ENCODE data around the gene MAPK8IP1. TPM values are rescaled to one million over a fixed set of nuclear protein-coding genes. Genes with fewer than 3 reads are reported as not detected.

Gene MAPK8IP1
- polyA plus RNA-seq, 1 donor from 2014 or later, result 58.8 TPM

- no peak overlapping the region for H3K4me3 ChIP-seq (ENCODE audit: low read length)
- no peaks in the 10 kb centered on the region for H3K9me3 ChIP-seq (ENCODE audit: low read length)
- H3K36me3 ChIP-seq (ENCODE audit: insufficient read depth, low read length), result no peaks in the 10 kb centered on the region
- no peaks in the 10 kb centered on the region for H3F3A ChIP-seq (ENCODE audit: insufficient read depth, low read length, poor library complexity, severe bottlenecking)
- H2AFZ ChIP-seq (ENCODE audit: low read depth, low read length), result no peak overlapping the region
- H3K4me2 ChIP-seq (ENCODE audit: low read length), result no peak overlapping the region
- H3K79me2 ChIP-seq (replicated peaks; ENCODE audit: insufficient read depth, low read length), result no peaks in the 10 kb centered on the region
- no peaks in the 10 kb centered on the region for H3K27me3 ChIP-seq (ENCODE audit: insufficient read depth, low read depth, low read length)
- no peak for TF ChIP-seq REST (IDR thresholded peaks at IDR 0.05; ENCODE audit: borderline replicate concordance)
- TF ChIP-seq SMC3 (conservative IDR thresholded peaks at IDR 0.05; ENCODE audit: poor library complexity), result no peak
- no peak for TF ChIP-seq EP300 (conservative IDR thresholded peaks at IDR 0.05; ENCODE audit: poor library complexity, severe bottlenecking)
- no peaks in the 10 kb centered on the region for H4K20me1 ChIP-seq (ENCODE audit: insufficient read depth)
- H3K9me2 ChIP-seq (ENCODE audit: insufficient read depth, low read length), result no peaks in the 10 kb centered on the region
- H3K9ac ChIP-seq (ENCODE audit: low read length), result no peak overlapping the region
- no peak overlapping the region for H3K27ac ChIP-seq (ENCODE audit: low read length)
These were observed 64.5 kb downstream of the MAPK8IP1 start for GRCh38 chr11:45949992-45950407.

Other genes with a start within 250 kb of the MAPK8IP1 start
- 16.2 and 22.8 TPM in 2 replicates for gene CHST1, start 220.0 kb upstream of the MAPK8IP1 start, polyA plus RNA-seq
- 2.3 and 3.3 TPM in 2 replicates for gene SLC35C1, start 80.5 kb upstream of the MAPK8IP1 start, polyA plus RNA-seq
- 27.8 and 35.1 TPM in 2 replicates for gene CRY2, start 38.2 kb upstream of the MAPK8IP1 start, polyA plus RNA-seq
- not detected in 2 replicates for gene FREY1, start 21.6 kb downstream of the MAPK8IP1 start, polyA plus RNA-seq
- 61.1 and 71.6 TPM in 2 replicates for gene PEX16, start 32.2 kb downstream of the MAPK8IP1 start, polyA plus RNA-seq
- gene LARGE2, start 37.0 kb downstream of the MAPK8IP1 start, polyA plus RNA-seq, result not detected in 2 replicates
- 18.9 and 31.7 TPM in 2 replicates for gene PHF21A, start 235.8 kb downstream of the MAPK8IP1 start, polyA plus RNA-seq